Neuronal stem cell (in vitro differentiated cells): ENCODE measurements around the gene ZBTB25.

ENCODE experiments used
- DNase-seq: peaks from one replicate; pipeline ENCODE4 v3.0.0-alpha.2; 2013; ENCODE audit warnings: low spot score
- H2AFZ ChIP-seq: one replicate; pipeline ENCODE4 v1.6.1; 2013; ENCODE audit warnings: mild to moderate bottlenecking, low read length, inconsistent platforms
- H2AK5ac ChIP-seq: 2 replicates; pipeline ENCODE4 v1.6.1; 2013; ENCODE audit warnings: low read depth, mild to moderate bottlenecking, inconsistent platforms, low read length, moderate library complexity, mixed read lengths
- H2BK120ac ChIP-seq: 2 replicates; pipeline ENCODE4 v1.6.1; 2013; ENCODE audit warnings: low read depth, mild to moderate bottlenecking, inconsistent platforms, low read length, moderate library complexity, mixed read lengths
- H2BK12ac ChIP-seq: one replicate; pipeline ENCODE4 v1.6.1; 2013; ENCODE audit warnings: low read length, inconsistent platforms
- H2BK15ac ChIP-seq: 2 replicates; pipeline ENCODE4 v1.6.1; 2013; ENCODE audit warnings: mild to moderate bottlenecking, low read length, inconsistent platforms, mixed read lengths
- H2BK5ac ChIP-seq: one replicate; pipeline ENCODE4 v1.6.1; 2013; ENCODE audit warnings: inconsistent platforms, mild to moderate bottlenecking, low read length, moderate library complexity
- H3K14ac ChIP-seq: one replicate; pipeline ENCODE4 v1.6.1; 2013; ENCODE audit warnings: low read length, inconsistent platforms
- H3K18ac ChIP-seq: 2 replicates; pipeline ENCODE4 v1.6.1; 2013; ENCODE audit warnings: low read length, inconsistent platforms
- H3K23ac ChIP-seq: 2 replicates; pipeline ENCODE4 v1.6.1; 2013; ENCODE audit warnings: low read depth, mild to moderate bottlenecking, mixed read lengths, low read length, inconsistent platforms; ENCODE audit not compliant: poor library complexity
- H3K27ac ChIP-seq: replicated peaks from 3 replicates; pipeline ENCODE4 v1.5.1; 2013; ENCODE audit warnings: low read length, inconsistent platforms
- H3K27me3 ChIP-seq, 3 experiments: 2 replicates each; pipeline ENCODE4 v1.6.1; 2013; ENCODE audit warnings: low read length in 3 of 3, mild to moderate bottlenecking in 2 of 3, inconsistent platforms in 1 of 3, low read depth in 1 of 3, mixed read lengths in 1 of 3, moderate library complexity in 1 of 3; ENCODE audit not compliant: control insufficient read depth in 3 of 3, insufficient read depth in 3 of 3
- H3K36me3 ChIP-seq, 2 donors: replicated peaks in 1 of 2; 2 replicates each; pipeline ENCODE4 v1.6.1; 2013; ENCODE audit warnings: low read length in 2 of 2; ENCODE audit not compliant: control insufficient read depth in 2 of 2, insufficient read depth in 2 of 2
- H3K4ac ChIP-seq: 2 replicates; pipeline ENCODE4 v1.6.1; 2013; ENCODE audit warnings: inconsistent platforms, mild to moderate bottlenecking, low read length, moderate library complexity
- H3K4me1 ChIP-seq, 2 donors: 1 replicate in 1 of 2; 2 replicates in 1 of 2; pipeline ENCODE4 v1.6.1; 2013; ENCODE audit warnings: low read length in 2 of 2, low read depth in 1 of 2; ENCODE audit not compliant: control insufficient read depth in 2 of 2, insufficient read depth in 1 of 2
- H3K4me2 ChIP-seq: one replicate; pipeline ENCODE4 v1.6.1; 2013; ENCODE audit warnings: mild to moderate bottlenecking, low read length, inconsistent platforms; ENCODE audit not compliant: insufficient read depth, poor library complexity, severe bottlenecking
- H3K4me3 ChIP-seq, 2 donors: 2 replicates each; pipeline ENCODE4 v1.5.1; 2013; ENCODE audit warnings: low read length in 2 of 2, mild to moderate bottlenecking in 2 of 2, inconsistent platforms in 1 of 2, moderate library complexity in 1 of 2
- H3K79me1 ChIP-seq: one replicate; pipeline ENCODE4 v1.6.1; 2013; ENCODE audit warnings: low read depth, mild to moderate bottlenecking, inconsistent platforms, low read length, moderate library complexity
- H3K9ac ChIP-seq: one replicate; pipeline ENCODE4 v1.6.1; 2013; ENCODE audit warnings: mild to moderate bottlenecking, low read depth, low read length, inconsistent platforms; ENCODE audit not compliant: poor library complexity
- H3K9me3 ChIP-seq, 2 donors: replicated peaks in 1 of 2; 2 replicates each; pipeline versions ENCODE3 to v1.6.1; 2013; ENCODE audit warnings: low read length in 2 of 2, mild to moderate bottlenecking in 2 of 2, inconsistent platforms in 1 of 2, low read depth in 1 of 2, mixed read lengths in 1 of 2, moderate library complexity in 1 of 2; ENCODE audit not compliant: control insufficient read depth in 2 of 2, insufficient read depth in 1 of 2
- H4K8ac ChIP-seq: one replicate; pipeline ENCODE4 v1.6.1; 2013; ENCODE audit warnings: low read depth, mild to moderate bottlenecking, inconsistent platforms, low read length, moderate library complexity
- H4K91ac ChIP-seq: one replicate; pipeline ENCODE4 v1.6.1; 2013; ENCODE audit warnings: low read length, low read depth, mild to moderate bottlenecking, inconsistent platforms; ENCODE audit not compliant: poor library complexity
- WGBS, 2 donors: extraction: QIAGEN DNeasy Blood & Tissue Kit; methylation state at CpG; one replicate each; pipeline ENCODE4 v1.1.7; 2013; ENCODE audit warnings: missing lambda C conversion rate in 2 of 2, mixed read lengths in 1 of 2; ENCODE audit not compliant: insufficient read length in 2 of 2, insufficient replicate concordance in 1 of 2; ENCODE audit errors: extremely low coverage in 2 of 2; 5-methylcytosine and 5-hydroxymethylcytosine counted together

The ZBTB25 gene

DNA sequence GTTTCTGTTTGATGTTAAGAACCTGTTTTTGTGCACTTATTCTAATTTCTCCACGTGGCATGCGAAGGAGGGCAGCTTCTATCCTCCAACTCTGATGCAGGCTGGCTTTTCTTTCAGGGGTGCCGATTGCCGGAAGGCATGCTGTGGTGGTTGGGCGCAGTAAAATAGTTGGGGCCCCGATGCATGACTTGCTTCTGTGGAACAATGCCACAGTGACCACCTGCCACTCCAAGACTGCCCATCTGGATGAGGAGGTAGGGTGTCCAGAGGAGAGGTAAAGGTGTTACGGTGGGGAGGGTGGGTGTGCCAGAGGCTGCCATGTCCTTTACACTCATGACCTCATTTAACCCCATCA lies 85.9 kb downstream of the ZBTB25 start:
- Histone ChIP-seq H3K4me3 (no peak overlapping the region), H2BK120ac (no peak overlapping the region), H3K79me1 (no peaks in the 10 kb centered on the region), H2AK5ac (no peak overlapping the region), H4K91ac (no peak overlapping the region), H3K14ac (no peak overlapping the region), H3K9me3 (no peaks in the 10 kb centered on the region), H3K23ac (no peak overlapping the region), H3K4me2 (no peak overlapping the region), H3K4me1 (no peaks in the 10 kb centered on the region), H2BK5ac (no peak overlapping the region), H2AFZ (no peak overlapping the region), H4K8ac (no peak overlapping the region), H2BK15ac (no peak overlapping the region), H3K27me3 (no peaks in the 10 kb centered on the region), H3K4ac (no peak overlapping the region), H3K36me3 (peaks cover 37 to 92% of the 10 kb centered on the region in 2 donors), H3K9ac (no peak overlapping the region), H2BK12ac (no peak overlapping the region), H3K27ac (no peak overlapping the region), H3K18ac (no peak overlapping the region)
- no peak for DNase-seq
- WGBS, 2 donors, result no CpG with 5 or more reads among the region's 7 CpGs

DNA sequence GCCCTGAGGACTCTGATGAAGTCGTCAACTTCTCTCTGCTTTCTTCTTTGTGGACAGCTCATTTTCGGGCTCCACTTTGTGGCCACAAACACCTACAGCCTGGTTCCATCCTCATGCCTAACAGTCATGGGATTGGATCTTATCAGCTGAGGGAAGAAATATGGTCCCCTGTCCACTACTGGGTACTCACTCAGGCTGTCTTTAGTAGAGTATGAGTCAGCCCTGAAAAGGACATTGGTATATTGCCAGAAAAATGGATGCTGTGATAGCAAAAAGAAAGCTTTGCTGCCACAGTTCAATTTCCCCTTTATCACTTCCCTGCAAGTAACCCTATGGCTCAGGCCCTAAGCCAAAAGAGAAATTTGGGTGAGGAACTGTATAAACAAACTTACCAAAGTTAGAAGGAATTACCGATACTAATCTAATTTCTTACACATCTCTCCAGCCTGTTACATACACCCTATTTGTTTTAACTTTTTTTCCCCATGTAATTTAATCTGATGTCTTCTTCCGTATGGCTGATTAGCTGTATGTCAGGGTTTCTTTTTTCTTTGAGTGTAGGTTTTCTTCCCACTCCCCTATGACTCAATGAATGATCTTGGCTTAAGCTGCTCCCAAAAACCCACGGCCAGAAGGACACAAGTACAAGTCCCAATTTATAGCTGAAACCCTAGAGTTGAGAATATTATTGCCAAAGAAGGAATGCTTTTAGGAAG lies 86.4 kb downstream of the ZBTB25 start:
- Histone ChIP-seq H2AFZ (no peak overlapping the region), H2AK5ac (no peak overlapping the region), H3K4me3 (no peak overlapping the region), H2BK120ac (no peak overlapping the region), H3K4me2 (no peak overlapping the region), H3K27me3 (no peaks in the 10 kb centered on the region), H3K27ac (no peak overlapping the region), H2BK12ac (no peak overlapping the region), H3K14ac (no peak overlapping the region), H2BK5ac (no peak overlapping the region), H3K9ac (no peak overlapping the region), H3K18ac (no peak overlapping the region), H3K23ac (no peak overlapping the region), H3K36me3 (peaks cover 34 to 91% of the 10 kb centered on the region in 2 donors), H3K79me1 (no peaks in the 10 kb centered on the region), H4K8ac (no peak overlapping the region), H3K9me3 (no peaks in the 10 kb centered on the region), H4K91ac (no peak overlapping the region), H3K4me1 (no peaks in the 10 kb centered on the region), H3K4ac (no peak overlapping the region), H2BK15ac (no peak overlapping the region)
- no peak for DNase-seq
- WGBS, 2 donors, result no CpG with 5 or more reads among the region's 5 CpGs

DNA sequence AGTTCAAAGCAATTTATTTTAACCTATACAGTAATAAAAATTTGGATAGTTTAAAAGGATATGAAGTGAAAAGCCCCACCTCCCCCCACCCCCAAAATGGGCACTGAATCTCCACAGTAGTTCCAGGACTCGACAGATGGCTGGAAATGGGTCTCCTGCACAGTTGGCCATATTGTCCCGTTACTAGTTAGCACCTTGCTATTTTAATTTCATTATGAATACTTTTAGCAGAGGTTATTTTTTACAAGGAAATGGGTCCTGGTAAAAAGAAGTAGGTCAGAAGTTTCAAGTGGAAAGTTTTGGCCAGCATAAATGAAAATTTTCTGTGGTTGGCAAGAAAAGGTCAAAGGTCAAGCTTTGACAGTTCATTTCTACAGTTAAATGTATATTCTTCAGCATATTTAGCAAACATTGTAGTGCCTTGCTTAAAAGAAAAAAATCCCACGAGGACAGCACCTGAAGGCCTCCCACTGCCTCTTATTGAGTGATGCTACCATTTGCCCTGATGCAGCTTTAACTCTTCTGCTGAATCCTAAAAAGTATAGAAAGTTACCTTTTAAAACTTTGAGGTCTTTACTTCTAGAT lies 87.2 kb downstream of the ZBTB25 start:
- H4K91ac ChIP-seq, result no peak overlapping the region
- H3K4me1 ChIP-seq, result no peaks in the 10 kb centered on the region
- no peak overlapping the region for H2AK5ac ChIP-seq
- H3K18ac ChIP-seq, result no peak overlapping the region
- H3K4me2 ChIP-seq, result no peak overlapping the region
- H2AFZ ChIP-seq, result no peak overlapping the region
- no peak overlapping the region for H2BK120ac ChIP-seq
- no peak overlapping the region for H4K8ac ChIP-seq
- H3K4ac ChIP-seq, result no peak overlapping the region
- H3K79me1 ChIP-seq, result no peaks in the 10 kb centered on the region
- no peak overlapping the region for H3K14ac ChIP-seq
- no peaks in the 10 kb centered on the region for H3K9me3 ChIP-seq
- H3K9ac ChIP-seq, result no peak overlapping the region
- peaks cover 31 to 90% of the 10 kb centered on the region in 2 donors for H3K36me3 ChIP-seq
- DNase-seq, result no peak
- H3K27ac ChIP-seq, result no peak overlapping the region
- H3K23ac ChIP-seq, result no peak overlapping the region
- no CpG with 5 or more reads among the region's 3 CpGs for WGBS, 2 donors
- no peak overlapping the region for H2BK12ac ChIP-seq
- no peaks in the 10 kb centered on the region for H3K27me3 ChIP-seq
- no peak overlapping the region for H2BK5ac ChIP-seq
- H3K4me3 ChIP-seq, result no peak overlapping the region
- H2BK15ac ChIP-seq, result no peak overlapping the region

DNA sequence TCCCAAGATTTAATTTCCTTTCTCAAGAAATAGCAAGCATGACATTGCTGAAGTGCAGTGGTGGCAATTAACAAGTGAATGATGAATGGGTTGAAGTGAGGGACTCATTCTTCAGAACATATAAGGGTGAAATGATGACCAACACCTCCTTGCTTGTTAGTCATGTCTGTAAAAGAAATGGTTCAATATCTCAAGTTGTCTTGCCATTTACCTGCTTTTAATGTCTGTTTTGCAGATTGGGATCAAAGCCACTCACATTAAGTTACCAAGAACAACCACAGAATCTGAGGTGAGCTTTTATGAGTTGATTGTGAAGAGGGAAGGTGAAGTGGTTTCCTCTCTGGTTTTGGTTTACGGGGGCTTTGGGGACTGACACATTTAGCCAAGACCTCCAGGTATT lies 91.4 kb downstream of the ZBTB25 start:
- Histone ChIP-seq H3K18ac (no peak overlapping the region), H3K36me3 (peaks cover 6 to 73% of the 10 kb centered on the region in 2 donors), H2BK15ac (no peak overlapping the region), H3K27me3 (no peaks in the 10 kb centered on the region), H3K9ac (no peak overlapping the region), H3K14ac (no peak overlapping the region), H3K4me2 (no peak overlapping the region), H2AK5ac (no peak overlapping the region), H3K4me1 (peaks cover 0 to 6% of the 10 kb centered on the region in 2 donors), H3K79me1 (no peaks in the 10 kb centered on the region), H2BK5ac (no peak overlapping the region), H3K23ac (no peak overlapping the region), H2AFZ (no peak overlapping the region), H3K4me3 (no peak overlapping the region), H3K9me3 (no peaks in the 10 kb centered on the region), H3K27ac (no peak overlapping the region), H3K4ac (no peak overlapping the region), H4K91ac (no peak overlapping the region), H2BK120ac (no peak overlapping the region), H4K8ac (no peak overlapping the region), H2BK12ac (no peak overlapping the region)
- WGBS, 2 donors, result no CpG with 5 or more reads among the region's 1 CpG
- DNase-seq, result no peak
